Mesenchymal stem cell (in vitro differentiated cells and primary cell): ENCODE data around the gene AGAP2.

Source experiments
- DNase-seq: peaks from one replicate; pipeline ENCODE4 v3.0.0-alpha.2; 2013
- H2AFZ ChIP-seq: one replicate; pipeline ENCODE4 v1.6.1; 2013; ENCODE audit warnings: low read depth, mild to moderate bottlenecking, control low read depth, inconsistent platforms, low read length, moderate library complexity
- H2AK5ac ChIP-seq: 2 replicates; pipeline ENCODE4 v1.6.1; 2013; ENCODE audit warnings: low read length, moderate library complexity, mild to moderate bottlenecking, inconsistent platforms; ENCODE audit not compliant: severe bottlenecking
- H2BK120ac ChIP-seq: one replicate; pipeline ENCODE4 v1.6.1; 2013; ENCODE audit warnings: low read depth, mild to moderate bottlenecking, inconsistent platforms, low read length, moderate library complexity
- H2BK12ac ChIP-seq, 2 experiments: one replicate each; pipeline ENCODE4 v1.6.1; 2013; ENCODE audit warnings: inconsistent platforms in 2 of 2, low read length in 2 of 2, mild to moderate bottlenecking in 2 of 2, moderate library complexity in 2 of 2, control low read depth in 1 of 2
- H2BK15ac ChIP-seq: one replicate; pipeline ENCODE4 v1.6.1; 2013; ENCODE audit warnings: mild to moderate bottlenecking, low read depth, inconsistent platforms; ENCODE audit not compliant: poor library complexity, severe bottlenecking
- H2BK5ac ChIP-seq: 2 replicates; pipeline ENCODE4 v1.6.1; 2013; ENCODE audit warnings: low read depth, mild to moderate bottlenecking, low read length, control low read depth, inconsistent platforms; ENCODE audit not compliant: poor library complexity, severe bottlenecking
- H3K14ac ChIP-seq, 2 experiments: one replicate each; pipeline ENCODE4 v1.6.1; 2013; ENCODE audit warnings: inconsistent platforms in 2 of 2, low read length in 2 of 2, control low read depth in 1 of 2, mild to moderate bottlenecking in 1 of 2, moderate library complexity in 1 of 2
- H3K18ac ChIP-seq, 2 experiments: one replicate each; pipeline ENCODE4 v1.6.1; 2013; ENCODE audit warnings: inconsistent platforms in 2 of 2, low read length in 2 of 2, control low read depth in 1 of 2, low read depth in 1 of 2, mild to moderate bottlenecking in 1 of 2
- H3K23ac ChIP-seq, 2 experiments: one replicate each; pipeline ENCODE4 v1.6.1; 2013; ENCODE audit warnings: inconsistent platforms in 2 of 2, low read length in 2 of 2, mild to moderate bottlenecking in 2 of 2, moderate library complexity in 2 of 2, control low read depth in 1 of 2
- H3K27ac ChIP-seq: 2 replicates; pipeline ENCODE4 v1.5.1; 2013; ENCODE audit warnings: mild to moderate bottlenecking, moderate library complexity, low read length, control low read depth, inconsistent platforms; ENCODE audit not compliant: poor library complexity, severe bottlenecking
- H3K27me3 ChIP-seq, 2 experiments: 2 replicates each; pipeline versions ENCODE4 v1.6.1 to v1.7.0; 2013; ENCODE audit warnings: low read length in 2 of 2, mild to moderate bottlenecking in 2 of 2, moderate library complexity in 2 of 2, control low read depth in 1 of 2, inconsistent platforms in 1 of 2; ENCODE audit not compliant: control insufficient read depth in 1 of 2, insufficient read depth in 1 of 2
- H3K36me3 ChIP-seq, 2 experiments: 2 replicates each; pipeline versions ENCODE4 v1.6.1 to v1.7.0; 2013; ENCODE audit warnings: low read length in 2 of 2, control low read depth in 1 of 2, inconsistent platforms in 1 of 2, low read depth in 1 of 2, mild to moderate bottlenecking in 1 of 2; ENCODE audit not compliant: insufficient read depth in 2 of 2, control insufficient read depth in 1 of 2
- H3K4ac ChIP-seq, 2 experiments: one replicate each; pipeline ENCODE4 v1.6.1; 2013; ENCODE audit warnings: inconsistent platforms in 2 of 2, low read length in 2 of 2, mild to moderate bottlenecking in 2 of 2, moderate library complexity in 2 of 2, control low read depth in 1 of 2, low read depth in 1 of 2
- H3K4me1 ChIP-seq: 2 replicates; pipeline ENCODE4 v1.6.1; 2013; ENCODE audit warnings: low read depth, low read length, control low read depth; ENCODE audit not compliant: control insufficient read depth, insufficient read depth
- H3K4me2 ChIP-seq: 2 replicates; pipeline ENCODE4 v1.6.1; 2013; ENCODE audit warnings: low read length, mild to moderate bottlenecking, inconsistent platforms; ENCODE audit not compliant: poor library complexity, severe bottlenecking
- H3K4me3 ChIP-seq, 2 experiments: 2 replicates each; pipeline versions ENCODE4 v1.5.1 to v1.7.0; 2013; ENCODE audit warnings: low read length in 2 of 2, mild to moderate bottlenecking in 2 of 2, control low read depth in 1 of 2, low read depth in 1 of 2; ENCODE audit not compliant: insufficient read depth in 1 of 2
- H3K79me1 ChIP-seq: replicated peaks from 2 replicates; pipeline ENCODE4 v1.6.1; 2013; ENCODE audit warnings: mild to moderate bottlenecking, control low read depth, low read length, inconsistent platforms; ENCODE audit not compliant: poor library complexity, severe bottlenecking
- H3K9ac ChIP-seq: 2 replicates; pipeline ENCODE4 v1.7.0; 2013; ENCODE audit warnings: mild to moderate bottlenecking, low read length, moderate library complexity
- H3K9me3 ChIP-seq: 2 replicates; pipeline ENCODE4 v1.7.0; 2013; ENCODE audit warnings: mild to moderate bottlenecking, low read length; ENCODE audit not compliant: control insufficient read depth
- H4K8ac ChIP-seq: one replicate; pipeline ENCODE4 v1.6.1; 2013; ENCODE audit warnings: inconsistent platforms, mild to moderate bottlenecking, low read length, moderate library complexity
- H4K91ac ChIP-seq: one replicate; pipeline ENCODE4 v1.6.1; 2013; ENCODE audit warnings: mild to moderate bottlenecking, low read length, inconsistent platforms
- WGBS: methylation state at CpG from one replicate; pipeline ENCODE4 v1.1.7; 2013; ENCODE audit warnings: mixed read lengths; 5-methylcytosine and 5-hydroxymethylcytosine counted together

The AGAP2 gene

DNA sequence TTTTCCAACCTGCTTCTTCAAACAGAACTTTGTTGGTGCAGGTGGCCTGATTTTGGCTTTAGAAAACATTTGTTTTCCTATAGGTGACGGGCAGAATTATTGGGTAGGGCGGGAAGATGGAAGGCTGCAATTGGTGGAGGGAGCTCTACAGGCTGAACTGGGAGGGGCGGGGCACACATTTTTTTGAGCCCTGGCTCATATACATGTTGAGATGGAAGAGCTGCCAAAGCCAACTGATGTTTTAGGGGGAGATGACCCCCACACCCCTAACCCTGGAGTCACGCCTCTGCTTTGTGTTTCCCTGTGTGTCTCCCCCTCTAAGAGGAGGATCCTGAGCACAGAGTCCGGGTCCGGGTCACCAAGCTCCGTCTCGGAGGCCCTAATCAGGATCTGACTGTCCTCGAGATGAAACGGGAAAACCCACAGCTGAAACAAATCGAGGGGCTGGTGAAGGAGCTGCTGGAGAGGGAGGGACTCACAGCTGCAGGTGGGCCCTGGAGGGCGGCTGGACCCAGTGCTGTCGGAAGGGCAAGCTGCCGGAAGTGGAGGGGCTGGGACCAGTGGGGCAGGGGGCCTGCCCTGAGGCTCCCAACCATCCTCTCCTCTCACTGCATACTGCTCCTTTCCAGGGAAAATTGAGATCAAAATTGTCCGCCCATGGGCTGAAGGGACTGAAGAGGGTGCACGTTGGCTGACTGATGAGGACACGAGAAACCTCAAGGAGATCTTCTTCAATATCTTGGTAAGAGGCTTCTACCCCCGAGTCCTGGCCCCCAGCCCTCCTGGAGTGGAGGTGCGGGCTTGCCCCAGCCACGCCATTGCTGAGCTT, 18.6 kb downstream of the AGAP2 start:
- Histone ChIP-seq H3K23ac (no peak overlapping the region), H3K36me3 (peaks cover 59 to 64% of the 10 kb centered on the region in 2 experiments), H3K4me2 (no peak overlapping the region), H2AK5ac (no peak overlapping the region), H3K4me1 (peaks cover 3% of the 10 kb centered on the region), H3K4me3 (no peak overlapping the region), H3K4ac (no peak overlapping the region), H2AFZ (no peak overlapping the region), H2BK15ac (no peak overlapping the region), H3K9me3 (no peaks in the 10 kb centered on the region), H3K14ac (no peak overlapping the region), H4K91ac (no peak overlapping the region), H3K79me1 (no peaks in the 10 kb centered on the region), H2BK5ac (no peak overlapping the region), H3K27ac (no peak overlapping the region), H3K9ac (no peak overlapping the region), H2BK120ac (no peak overlapping the region), H3K18ac (no peak overlapping the region), H4K8ac (no peak overlapping the region), H3K27me3 (peaks cover 10 to 13% of the 10 kb centered on the region in 2 experiments), H2BK12ac (no peak overlapping the region)
- 95% methylated on average over 20 of the region's 20 CpGs for WGBS
- no peak for DNase-seq

DNA sequence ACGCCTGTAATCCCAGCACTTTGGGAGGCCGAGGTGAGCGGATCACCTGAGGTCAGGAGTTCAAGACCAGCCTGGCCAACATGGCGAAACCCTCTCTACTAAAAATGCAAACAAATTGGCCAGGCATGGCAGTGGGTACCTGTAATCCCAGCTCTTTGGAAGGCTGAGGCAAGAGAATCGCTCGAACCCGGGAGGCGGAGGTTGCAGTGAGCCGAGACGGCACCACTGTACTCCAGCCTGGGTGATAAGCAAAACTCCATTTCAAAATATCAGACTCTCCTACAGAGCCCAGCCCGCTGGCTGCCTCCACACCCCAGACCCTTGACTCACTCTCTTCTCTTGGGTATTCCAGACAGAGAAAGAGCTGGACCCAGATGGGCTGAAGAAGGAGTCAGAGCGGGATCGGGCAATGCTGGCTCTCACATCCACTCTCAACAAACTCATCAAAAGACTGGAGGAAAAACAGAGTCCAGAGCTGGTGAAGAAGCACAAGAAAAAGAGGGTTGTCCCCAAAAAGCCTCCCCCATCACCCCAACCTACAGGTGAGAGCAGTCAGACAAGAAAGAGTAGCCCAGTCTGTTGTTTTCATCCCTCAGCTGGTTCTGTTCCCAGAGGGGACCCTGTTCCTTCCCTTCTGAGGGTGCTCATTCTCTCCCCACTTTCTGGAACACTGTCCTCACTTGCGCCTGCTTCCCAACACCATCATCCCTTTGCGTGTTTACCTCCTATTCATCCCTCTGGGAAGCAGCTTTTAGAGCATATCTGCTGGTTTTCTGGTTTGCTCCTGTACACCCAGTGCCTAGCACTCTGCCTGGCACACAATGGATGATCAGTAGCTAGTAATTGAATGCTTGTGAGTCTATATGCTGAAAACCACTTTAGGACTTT, 19.7 kb downstream of the AGAP2 start:
- H3K18ac ChIP-seq: no peak overlapping the region
- H3K4me1 ChIP-seq: peaks cover 3% of the 10 kb centered on the region
- H3K9ac ChIP-seq: no peak overlapping the region
- H3K14ac ChIP-seq: no peak overlapping the region
- no peaks in the 10 kb centered on the region for H3K9me3 ChIP-seq
- no peak overlapping the region for H2AK5ac ChIP-seq
- H3K27ac ChIP-seq: no peak overlapping the region
- H2BK120ac ChIP-seq: no peak overlapping the region
- H3K27me3 ChIP-seq: peaks cover 0 to 2% of the 10 kb centered on the region in 2 experiments
- no peak overlapping the region for H2BK15ac ChIP-seq
- no peak overlapping the region for H4K8ac ChIP-seq
- H2BK12ac ChIP-seq: no peak overlapping the region
- H4K91ac ChIP-seq: no peak overlapping the region
- over 99% methylated on average over 14 of the region's 15 CpGs for WGBS
- H2BK5ac ChIP-seq: no peak overlapping the region
- peaks cover 64 to 70% of the 10 kb centered on the region in 2 experiments for H3K36me3 ChIP-seq
- no peak overlapping the region for H3K23ac ChIP-seq
- no peak for DNase-seq
- no peak overlapping the region for H3K4ac ChIP-seq
- no peak overlapping the region for H3K4me2 ChIP-seq
- no peak overlapping the region for H2AFZ ChIP-seq
- no peaks in the 10 kb centered on the region for H3K79me1 ChIP-seq
- H3K4me3 ChIP-seq: no peak overlapping the region

DNA sequence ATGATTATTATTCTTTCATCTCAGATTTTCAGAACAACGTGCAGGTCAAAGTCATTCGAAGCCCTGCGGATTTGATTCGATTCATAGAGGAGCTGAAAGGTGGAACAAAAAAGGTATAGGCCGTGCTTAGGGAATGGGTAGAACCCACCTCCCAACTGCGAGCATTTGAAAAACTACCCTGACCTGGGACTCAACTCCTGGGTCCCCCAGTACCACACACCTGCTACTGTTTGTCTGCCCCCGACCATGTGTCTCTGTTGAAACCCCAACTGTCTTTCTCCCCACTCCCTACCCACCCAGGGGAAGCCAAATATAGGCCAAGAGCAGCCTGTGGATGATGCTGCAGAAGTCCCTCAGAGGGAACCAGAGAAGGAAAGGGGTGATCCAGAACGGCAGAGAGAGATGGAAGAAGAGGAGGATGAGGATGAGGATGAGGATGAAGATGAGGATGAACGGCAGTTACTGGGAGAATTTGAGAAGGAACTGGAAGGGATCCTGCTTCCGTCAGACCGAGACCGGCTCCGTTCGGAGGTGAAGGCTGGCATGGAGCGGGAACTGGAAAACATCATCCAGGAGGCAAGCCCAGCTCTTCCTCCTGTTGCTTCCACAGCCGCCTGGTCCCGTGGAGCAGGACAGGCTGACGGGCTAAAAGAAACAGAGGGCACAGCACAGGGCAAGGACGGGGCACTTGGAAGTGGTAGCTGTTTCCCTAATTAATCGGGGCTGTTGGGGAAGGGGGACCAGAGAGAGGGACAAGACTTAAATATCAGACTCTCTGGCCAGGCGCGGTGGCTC, 20.5 kb downstream of the AGAP2 start:
- Histone ChIP-seq H2AFZ (no peak overlapping the region), H3K14ac (no peak overlapping the region), H3K4me1 (no peaks in the 10 kb centered on the region), H2BK5ac (no peak overlapping the region), H3K9ac (no peak overlapping the region), H4K91ac (no peak overlapping the region), H2BK120ac (no peak overlapping the region), H3K36me3 (peaks cover 67 to 70% of the 10 kb centered on the region in 2 experiments), H3K4ac (no peak overlapping the region), H3K9me3 (no peaks in the 10 kb centered on the region), H3K4me3 (no peak overlapping the region), H4K8ac (no peak overlapping the region), H2BK12ac (no peak overlapping the region), H3K79me1 (peaks cover 4% of the 10 kb centered on the region), H2AK5ac (no peak overlapping the region), H3K23ac (no peak overlapping the region), H3K27ac (no peak overlapping the region), H2BK15ac (no peak overlapping the region), H3K4me2 (no peak overlapping the region), H3K27me3 (no peaks in the 10 kb centered on the region), H3K18ac (no peak overlapping the region)
- WGBS: 92% methylated on average over 21 of the region's 22 CpGs
- no peak for DNase-seq
